ENCODE data around the gene LAYN.

Gene LAYN

GRCh38 chr11:111598559-111598958 is 58.0 kb downstream of the LAYN start:
- no peak for DNase-seq

DNA sequence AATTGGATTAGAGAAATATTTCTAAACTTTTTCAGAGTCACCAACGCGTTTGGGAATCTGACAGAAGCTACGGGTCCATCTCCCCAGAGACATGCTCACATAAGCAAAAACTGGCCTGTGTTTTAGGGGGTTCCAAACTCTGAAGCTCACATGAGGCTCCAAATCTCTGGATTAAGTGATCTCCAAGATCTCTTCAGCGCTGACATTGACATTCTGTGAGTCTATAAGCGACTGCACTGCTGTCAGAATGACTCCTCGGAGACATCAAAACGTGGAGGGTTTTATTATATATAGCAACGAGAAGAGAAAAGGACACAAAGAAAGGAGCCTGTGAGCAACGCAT is 61.1 kb downstream of the LAYN start:
- DNase-seq = no peak

DNA sequence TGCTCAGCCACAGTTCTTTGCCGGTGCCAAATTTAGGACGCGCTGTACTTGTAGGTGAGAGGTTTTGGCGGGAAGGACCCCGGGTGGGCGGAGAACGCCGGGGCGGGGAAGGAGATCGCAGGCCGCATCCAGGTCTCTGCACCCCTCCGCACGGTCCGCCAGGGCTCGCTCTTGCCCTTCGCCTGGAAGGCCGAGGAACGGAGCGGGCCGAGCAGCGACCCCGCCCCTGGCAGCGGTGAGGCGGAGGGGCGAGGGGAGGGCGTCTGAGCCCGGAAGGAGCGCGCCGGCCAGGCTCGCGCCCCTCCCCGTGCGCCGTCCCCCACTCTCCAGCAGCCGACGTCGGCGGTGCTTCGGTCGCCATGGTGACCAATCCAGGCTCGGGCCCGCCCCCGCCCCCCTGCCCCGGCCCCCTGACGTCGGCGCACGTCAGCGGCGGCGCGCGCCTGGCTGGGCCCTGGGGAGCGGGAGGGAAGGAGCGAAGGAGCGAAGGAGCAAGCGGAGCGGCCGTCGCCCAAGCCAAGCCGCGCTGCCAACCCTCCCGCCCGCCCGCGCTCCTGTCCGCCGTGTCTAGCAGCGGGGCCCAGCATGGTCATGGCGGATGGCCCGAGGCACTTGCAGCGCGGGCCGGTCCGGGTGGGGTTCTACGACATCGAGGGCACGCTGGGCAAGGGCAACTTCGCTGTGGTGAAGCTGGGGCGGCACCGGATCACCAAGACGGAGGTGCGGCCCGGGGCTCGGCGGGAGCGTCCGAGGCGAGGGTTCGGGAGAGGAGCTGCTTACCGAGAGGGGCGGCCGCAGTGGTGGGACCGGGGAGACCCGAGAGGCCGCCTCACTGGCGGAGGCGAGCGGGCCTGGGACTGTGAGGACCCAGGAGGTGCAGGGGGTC is 61.7 kb downstream of the LAYN start, which contains the start of gene SIK2:
TSS of gene SIK2 (plus strand) at position 471 of the 886 bp plus-strand sequence. CDS start at position 586, 115 bp downstream.
- DNase-seq = peak; percentile 97

- peak; percentile 62 for DNase-seq
Measured at GRCh38 chr11:111602865-111603610, 62.5 kb downstream of the LAYN start.

GRCh38 chr11:111603611-111604130 is 63.2 kb downstream of the LAYN start:
- DNase-seq = no peak

GRCh38 chr11:111604392-111605009 is 64.0 kb downstream of the LAYN start:
- DNase-seq = peak; percentile 74

- DNase-seq = peak; percentile 33
Measured at GRCh38 chr11:111605681-111606080, 65.2 kb downstream of the LAYN start.

GRCh38 chr11:111606986-111607385 is 66.5 kb downstream of the LAYN start:
- no peak for DNase-seq

DNA sequence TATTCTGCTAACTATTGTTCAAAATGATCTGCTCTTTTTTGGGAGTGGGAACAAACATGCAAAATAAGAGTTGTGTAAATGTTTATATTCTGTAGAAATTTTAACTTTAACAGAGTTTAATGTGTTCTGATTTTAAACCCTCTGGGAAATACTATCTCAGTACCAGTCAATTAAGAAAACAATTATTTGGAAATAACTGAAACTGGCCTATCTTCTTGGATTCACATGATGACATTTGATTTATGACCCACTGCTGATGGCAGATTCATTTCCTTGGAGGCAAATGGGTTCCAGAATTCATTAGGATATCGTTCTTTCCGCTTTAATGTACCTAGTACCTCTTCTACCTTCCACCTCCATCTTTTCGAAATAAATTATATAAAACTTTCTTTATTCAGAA is 67.2 kb downstream of the LAYN start:
- DNase-seq = no peak

All from NCI-H82 (cell line).